WTC11 (cell line): ENCODE results near the gene CAMK2B. TPM values are rescaled to one million over a fixed set of nuclear protein-coding genes. Genes with fewer than 3 reads are reported as not detected.

Experiments used
- ATAC-seq: fragments of 200-7000 bp; cut with Tn5 transposase; 2 replicates; pipeline ENCODE4 v1.10.0; 2021; ENCODE audit warnings: mild to moderate bottlenecking, moderate library complexity
- CTCF ChIA-PET: fragments of 300-600 bp; sonication (Branson Sonifier 250); formaldehyde crosslinking; loops from one replicate; lab custom pipeline; 2021; ENCODE audit warnings: antibody characterized with exemption; lab: Charles Lee
- POLR2A ChIA-PET: fragments of 350-600 bp; sonication (Branson Sonifier 250); formaldehyde crosslinking; loops from one replicate; lab custom pipeline; 2021; ENCODE audit warnings: antibody characterized with exemption; lab: Charles Lee
- DNase-seq: peaks from one replicate; pipeline ENCODE4 v3.0.0; 2021; ENCODE audit warnings: low spot score
- H3K27ac Mint-ChIP-seq: 2 replicates; pipeline ENCODE4 v1.8.0; 2021; ENCODE audit warnings: mixed read lengths
- H3K27me3 Mint-ChIP-seq: 2 replicates; pipeline ENCODE4 v1.8.0; 2021; ENCODE audit warnings: low read depth, mild to moderate bottlenecking, moderate library complexity, mixed read lengths
- H3K36me3 Mint-ChIP-seq: 2 replicates; pipeline ENCODE4 v1.8.0; 2021; ENCODE audit warnings: mixed read lengths
- H3K4me1 Mint-ChIP-seq: 2 replicates; pipeline ENCODE4 v1.8.0; 2022; ENCODE audit warnings: mixed read lengths
- H3K4me3 Mint-ChIP-seq: 2 replicates; pipeline ENCODE4 v1.8.0; 2021; ENCODE audit warnings: mild to moderate bottlenecking, moderate library complexity, mixed read lengths
- H3K9me3 Mint-ChIP-seq: 2 replicates; pipeline ENCODE4 v1.8.0; 2021; ENCODE audit warnings: mixed read lengths
- AR ChIP-seq: fragments of 250-450 bp; sonication (Bioruptor Pico); IDR thresholded peaks from 2 replicates; pipeline ENCODE4 v1.9.0; 2021; ENCODE audit warnings: mild to moderate bottlenecking
- CBFB ChIP-seq: sonication (generic); formaldehyde crosslinking; IDR thresholded peaks from 2 replicates; pipeline ENCODE4 v1.8.1; 2022; ENCODE audit warnings: mild to moderate bottlenecking, low read depth, missing genetic modification reagents
- ELF4 ChIP-seq: sonication (generic); formaldehyde crosslinking; IDR thresholded peaks from 2 replicates; pipeline ENCODE4 v1.8.1; 2022; ENCODE audit warnings: low read depth, mild to moderate bottlenecking, moderate library complexity, missing genetic modification reagents
- ESRRA ChIP-seq: sonication (generic); formaldehyde crosslinking; IDR thresholded peaks from 2 replicates; pipeline ENCODE4 v1.8.1; 2022; ENCODE audit warnings: mild to moderate bottlenecking, missing genetic modification reagents, borderline replicate concordance
- ETV6 ChIP-seq: sonication (generic); formaldehyde crosslinking; IDR thresholded peaks from 2 replicates; pipeline ENCODE4 v1.8.1; 2022; ENCODE audit warnings: mild to moderate bottlenecking, missing genetic modification reagents
- FOXP1 ChIP-seq: sonication (generic); formaldehyde crosslinking; IDR thresholded peaks from 2 replicates; pipeline ENCODE4 v1.8.0; 2022; ENCODE audit warnings: missing genetic modification reagents, mild to moderate bottlenecking, moderate library complexity, borderline replicate concordance
- GABPB1 ChIP-seq: sonication (generic); formaldehyde crosslinking; IDR thresholded peaks from 2 replicates; pipeline ENCODE4 v1.8.1; 2023; ENCODE audit warnings: mild to moderate bottlenecking, missing genetic modification reagents
- GTF2I ChIP-seq: fragments of 250-450 bp; sonication (Bioruptor Pico); conservative IDR thresholded peaks from 2 replicates; pipeline ENCODE4 v1.4.0; 2021; ENCODE audit warnings: mild to moderate bottlenecking
- HMGA2 ChIP-seq: fragments of 250-450 bp; sonication (Bioruptor Pico); IDR thresholded peaks from 2 replicates; pipeline ENCODE4 v1.4.0; 2021; ENCODE audit warnings: mild to moderate bottlenecking, moderate library complexity
- HMGXB4 ChIP-seq: sonication (generic); formaldehyde crosslinking; IDR thresholded peaks from 2 replicates; pipeline ENCODE4 v1.8.1; 2023; ENCODE audit warnings: mild to moderate bottlenecking, moderate library complexity, missing genetic modification reagents
- IRF2 ChIP-seq: sonication (generic); formaldehyde crosslinking; IDR thresholded peaks from 2 replicates; pipeline ENCODE4 v1.8.0; 2022; ENCODE audit warnings: low read depth, missing genetic modification reagents, borderline replicate concordance
- NR1H2 ChIP-seq: sonication (generic); formaldehyde crosslinking; IDR thresholded peaks from 2 replicates; pipeline ENCODE4 v1.9.0; 2021; ENCODE audit warnings: mild to moderate bottlenecking, moderate library complexity, missing genetic modification reagents
- PRDM15 ChIP-seq: sonication (generic); formaldehyde crosslinking; IDR thresholded peaks from 2 replicates; pipeline ENCODE4 v1.8.0; 2022; ENCODE audit warnings: missing genetic modification reagents
- RORB ChIP-seq: fragments of 250-450 bp; sonication (Bioruptor Pico); IDR thresholded peaks from 2 replicates; pipeline ENCODE4 v1.9.0; 2021; ENCODE audit warnings: mild to moderate bottlenecking
- SOX15 ChIP-seq: fragments of 250-450 bp; sonication (Bioruptor Pico); IDR thresholded peaks from 2 replicates; pipeline ENCODE4 v1.9.0; 2021; ENCODE audit warnings: mild to moderate bottlenecking
- STAT6 ChIP-seq: sonication (generic); formaldehyde crosslinking; conservative IDR thresholded peaks from 2 replicates; pipeline ENCODE4 v1.8.1; 2023; ENCODE audit warnings: mild to moderate bottlenecking, low read depth, missing genetic modification reagents, moderate library complexity
- TEAD4 ChIP-seq: sonication (generic); formaldehyde crosslinking; IDR thresholded peaks from 2 replicates; pipeline ENCODE4 v1.8.0; 2022; ENCODE audit warnings: mild to moderate bottlenecking, missing genetic modification reagents
- TP53 ChIP-seq: sonication (generic); formaldehyde crosslinking; IDR thresholded peaks from 2 replicates; pipeline ENCODE4 v1.8.1; 2023; ENCODE audit warnings: mild to moderate bottlenecking, missing genetic modification reagents
- ZBTB43 ChIP-seq: sonication (generic); formaldehyde crosslinking; IDR thresholded peaks from 2 replicates; pipeline ENCODE4 v1.8.1; 2023; ENCODE audit warnings: mild to moderate bottlenecking, missing genetic modification reagents
- ZNF138 ChIP-seq: sonication (generic); formaldehyde crosslinking; conservative IDR thresholded peaks from 2 replicates; pipeline ENCODE4 v1.8.1; 2022; ENCODE audit warnings: mild to moderate bottlenecking, moderate library complexity, missing genetic modification reagents
- ZNF232 ChIP-seq: sonication (generic); formaldehyde crosslinking; IDR thresholded peaks from 2 replicates; pipeline ENCODE4 v1.8.0; 2022; ENCODE audit warnings: mild to moderate bottlenecking, missing genetic modification reagents
- ZNF317 ChIP-seq: sonication (generic); formaldehyde crosslinking; IDR thresholded peaks from 2 replicates; pipeline ENCODE4 v1.8.1; 2023; ENCODE audit warnings: low read depth, mild to moderate bottlenecking, moderate library complexity, missing genetic modification reagents, borderline replicate concordance
- ZNF396 ChIP-seq: fragments of 250-450 bp; sonication (Bioruptor Pico); IDR thresholded peaks from 2 replicates; pipeline ENCODE4 v1.8.0; 2021; ENCODE audit warnings: mild to moderate bottlenecking, moderate library complexity, borderline replicate concordance
- total RNA-seq: library from RNA; stranded (reverse); gene quantifications from 3 replicates; pipeline ENCODE4 v1.2.3, GENCODE V29; 2021

The CAMK2B gene
- total RNA-seq, 1 experiment from 2014 or later, result 0.44 TPM

- Mint-ChIP-seq H3K36me3 (no peaks in the 10 kb centered on the region), H3K9me3 (peaks cover 6% of the 10 kb centered on the region), H3K4me1 (no peaks in the 10 kb centered on the region), H3K27me3 (no peaks in the 10 kb centered on the region), H3K4me3 (no peak overlapping the region), H3K27ac (no peak overlapping the region)
- ChIA-PET POLR2A (no interaction called here), CTCF (interaction anchor here (0.8 to 1.4 kb wide), 2 partner anchors 9 to 36 kb away, joined by 3 to 4 read pairs; no protein-coding TSS in a partner anchor)
- no peak for ATAC-seq
- TF ChIP-seq GTF2I (CRISPR knock-in tag) (no peak), PRDM15 (no peak), ZNF232 (CRISPR knock-in tag) (no peak), RORB (CRISPR knock-in tag) (no peak)
- no peak for DNase-seq
Measured at GRCh38 chr7:44249639-44250234, 75.7 kb downstream of the CAMK2B start.

GRCh38 chr7:44247868-44248651 is 77.3 kb downstream of the CAMK2B start:
- ATAC-seq, result no peak
- no peak for DNase-seq
- Mint-ChIP-seq H3K4me1 (no peaks in the 10 kb centered on the region), H3K4me3 (no peak overlapping the region), H3K27me3 (no peaks in the 10 kb centered on the region; the same call in 1 of the 2 replicates), H3K27ac (no peak overlapping the region), H3K9me3 (no peaks in the 10 kb centered on the region), H3K36me3 (no peaks in the 10 kb centered on the region)
- POLR2A ChIA-PET, result no interaction called here
- TF ChIP-seq HMGXB4 (CRISPR knock-in tag) (no peak), NR1H2 (CRISPR knock-in tag) (no peak), IRF2 (CRISPR knock-in tag) (no peak), ETV6 (CRISPR knock-in tag) (no peak), TP53 (CRISPR knock-in tag) (no peak), FOXP1 (CRISPR knock-in tag) (no peak), CBFB (no peak), ZNF317 (CRISPR knock-in tag) (no peak), TEAD4 (CRISPR knock-in tag) (no peak), ZNF138 (CRISPR knock-in tag) (no peak), GABPB1 (CRISPR knock-in tag) (no peak), ESRRA (CRISPR knock-in tag) (no peak), STAT6 (no peak), ELF4 (CRISPR knock-in tag) (no peak), AR (no peak), HMGA2 (CRISPR knock-in tag) (no peak), ZNF396 (CRISPR knock-in tag) (no peak), ZBTB43 (CRISPR knock-in tag) (no peak), SOX15 (CRISPR knock-in tag) (no peak)
- CTCF ChIA-PET, result interaction anchor here (0.5 to 1.2 kb wide), 2 partner anchors 12 to 1415 kb away, joined by 3 to 4 read pairs; no protein-coding TSS in a partner anchor
